Astrocyte (in vitro differentiated cells and primary cell): ENCODE measurements around the gene CNOT4.

Source experiments
- EZH2 ChIP-seq: IDR thresholded peaks from 2 replicates; pipeline ENCODE4 v1.6.1; 2012; ENCODE audit warnings: mild to moderate bottlenecking, low read length, inconsistent platforms; ENCODE audit not compliant: insufficient read depth
- TF ChIP-seq, protein P1 (sequence below): IDR thresholded peaks from 2 replicates; pipeline ENCODE4 v1.5.1; 2011; ENCODE audit warnings: low read depth, mild to moderate bottlenecking, inconsistent platforms, low read length, moderate library complexity; ENCODE audit not compliant: insufficient read depth

DNA sequence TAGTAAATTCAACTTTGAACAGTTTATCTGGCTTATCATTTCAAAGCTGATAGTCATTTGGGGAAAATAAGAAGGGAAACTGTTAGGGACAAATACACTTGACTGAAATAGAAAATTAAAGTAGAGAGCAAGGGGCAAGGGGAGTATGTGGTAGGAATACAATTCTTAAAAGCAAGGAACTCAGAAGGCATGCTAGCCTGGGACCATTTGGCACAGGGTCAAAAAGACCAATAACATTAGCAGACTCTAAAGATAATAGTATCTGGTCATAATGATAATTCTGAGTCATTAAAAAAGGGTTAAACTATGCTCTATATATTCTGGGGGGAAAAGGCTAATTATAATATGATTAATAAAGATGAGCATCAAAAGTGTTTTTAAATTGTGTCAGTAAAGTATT lies 112.2 kb downstream of the CNOT4 start:
- TF ChIP-seq, protein P1, sequence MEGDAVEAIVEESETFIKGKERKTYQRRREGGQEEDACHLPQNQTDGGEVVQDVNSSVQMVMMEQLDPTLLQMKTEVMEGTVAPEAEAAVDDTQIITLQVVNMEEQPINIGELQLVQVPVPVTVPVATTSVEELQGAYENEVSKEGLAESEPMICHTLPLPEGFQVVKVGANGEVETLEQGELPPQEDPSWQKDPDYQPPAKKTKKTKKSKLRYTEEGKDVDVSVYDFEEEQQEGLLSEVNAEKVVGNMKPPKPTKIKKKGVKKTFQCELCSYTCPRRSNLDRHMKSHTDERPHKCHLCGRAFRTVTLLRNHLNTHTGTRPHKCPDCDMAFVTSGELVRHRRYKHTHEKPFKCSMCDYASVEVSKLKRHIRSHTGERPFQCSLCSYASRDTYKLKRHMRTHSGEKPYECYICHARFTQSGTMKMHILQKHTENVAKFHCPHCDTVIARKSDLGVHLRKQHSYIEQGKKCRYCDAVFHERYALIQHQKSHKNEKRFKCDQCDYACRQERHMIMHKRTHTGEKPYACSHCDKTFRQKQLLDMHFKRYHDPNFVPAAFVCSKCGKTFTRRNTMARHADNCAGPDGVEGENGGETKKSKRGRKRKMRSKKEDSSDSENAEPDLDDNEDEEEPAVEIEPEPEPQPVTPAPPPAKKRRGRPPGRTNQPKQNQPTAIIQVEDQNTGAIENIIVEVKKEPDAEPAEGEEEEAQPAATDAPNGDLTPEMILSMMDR = no peak
- no peak for TF ChIP-seq EZH2
